GM18870 (cell line): ENCODE measurements around the gene CDC42EP4.
"Not testable (repeated sequence)": the region's sequence is repeated elsewhere in the genome, so short reads cannot be mapped to it uniquely, and the experiment has no call there.

Experiments
- ATAC-seq: cut with Tn5 transposase; IDR thresholded peaks from one replicate; pipeline ENCODE4 v1.9.1; 2021; ENCODE audit warnings: moderate library complexity; ENCODE audit not compliant: unreplicated experiment

The CDC42EP4 gene

GRCh38 chr17:73343739-73344454, 32.1 kb upstream of the CDC42EP4 start:
- no peak for ATAC-seq

- ATAC-seq: no peak
Observed at GRCh38 chr17:73343168-73343634, 31.4 kb upstream of the CDC42EP4 start.

- ATAC-seq: no peak
Observed at GRCh38 chr17:73342541-73343167, 30.9 kb upstream of the CDC42EP4 start.

GRCh38 chr17:73342050-73342522, 30.3 kb upstream of the CDC42EP4 start:
- no peak for ATAC-seq

GRCh38 chr17:73341350-73342049, 29.7 kb upstream of the CDC42EP4 start:
- no peak for ATAC-seq

- no peak for ATAC-seq
Observed at GRCh38 chr17:73340093-73340596, 28.3 kb upstream of the CDC42EP4 start.

GRCh38 chr17:73338566-73339197, 26.9 kb upstream of the CDC42EP4 start:
- no peak for ATAC-seq

- ATAC-seq: no peak
Observed at GRCh38 chr17:73338050-73338521, 26.3 kb upstream of the CDC42EP4 start.

- no peak for ATAC-seq
Observed at GRCh38 chr17:73337330-73337710, 25.5 kb upstream of the CDC42EP4 start.

- no peak for ATAC-seq
Observed at GRCh38 chr17:73336408-73337329, 24.9 kb upstream of the CDC42EP4 start.

GRCh38 chr17:73335591-73336407, 24.0 kb upstream of the CDC42EP4 start:
- no peak for ATAC-seq

GRCh38 chr17:73334771-73335513, 23.1 kb upstream of the CDC42EP4 start:
- ATAC-seq: no peak

GRCh38 chr17:73333445-73333844, 21.6 kb upstream of the CDC42EP4 start:
- not testable (repeated sequence) for ATAC-seq

GRCh38 chr17:73331060-73331459, 19.3 kb upstream of the CDC42EP4 start:
- no peak for ATAC-seq

- ATAC-seq: no peak
Observed at GRCh38 chr17:73327676-73328075, 15.9 kb upstream of the CDC42EP4 start.

- no peak for ATAC-seq
Observed at GRCh38 chr17:73325527-73325842, 13.7 kb upstream of the CDC42EP4 start.

- ATAC-seq: no peak
Observed at GRCh38 chr17:73324711-73325526, 13.1 kb upstream of the CDC42EP4 start.

GRCh38 chr17:73324160-73324475, 12.3 kb upstream of the CDC42EP4 start:
- no peak for ATAC-seq
